ENCODE measurements around the gene SLC28A1. TPM values are rescaled to one million over a fixed set of nuclear protein-coding genes. Genes with fewer than 3 reads are reported as not detected.

Gene SLC28A1
- total and polyA plus RNA-seq, 2 experiments from 2014 or later, result 0.24 to 0.45 TPM

DNA sequence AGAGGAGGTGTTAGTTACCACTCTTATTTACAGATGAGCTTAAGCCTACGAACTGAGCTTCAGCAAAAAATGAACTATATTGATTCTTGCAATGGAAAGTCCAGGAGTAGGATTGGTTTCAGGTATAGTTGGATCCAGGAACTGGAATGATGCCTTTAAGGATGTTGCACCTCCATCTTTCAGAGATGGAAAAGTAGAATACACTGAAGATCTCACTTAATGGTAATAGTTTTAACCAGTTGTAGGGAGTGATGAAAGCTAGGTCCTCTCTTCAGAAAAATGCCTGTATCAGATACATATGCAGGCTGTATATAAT is 2.5 kb downstream of the SLC28A1 start:
- no peaks in the 10 kb centered on the region for H3K4me1 ChIP-seq (ENCODE audit: low read depth)
- no peaks in the 10 kb centered on the region for H3K9me3 ChIP-seq (ENCODE audit: low read depth)
- no peak for DNase-seq (ENCODE audit: low read depth in 1 of 2, low spot score in 1 of 2)
- no peaks in the 10 kb centered on the region for H3K36me3 ChIP-seq
- no peak overlapping the region for H3K4me3 ChIP-seq
- TF ChIP-seq, protein P1, sequence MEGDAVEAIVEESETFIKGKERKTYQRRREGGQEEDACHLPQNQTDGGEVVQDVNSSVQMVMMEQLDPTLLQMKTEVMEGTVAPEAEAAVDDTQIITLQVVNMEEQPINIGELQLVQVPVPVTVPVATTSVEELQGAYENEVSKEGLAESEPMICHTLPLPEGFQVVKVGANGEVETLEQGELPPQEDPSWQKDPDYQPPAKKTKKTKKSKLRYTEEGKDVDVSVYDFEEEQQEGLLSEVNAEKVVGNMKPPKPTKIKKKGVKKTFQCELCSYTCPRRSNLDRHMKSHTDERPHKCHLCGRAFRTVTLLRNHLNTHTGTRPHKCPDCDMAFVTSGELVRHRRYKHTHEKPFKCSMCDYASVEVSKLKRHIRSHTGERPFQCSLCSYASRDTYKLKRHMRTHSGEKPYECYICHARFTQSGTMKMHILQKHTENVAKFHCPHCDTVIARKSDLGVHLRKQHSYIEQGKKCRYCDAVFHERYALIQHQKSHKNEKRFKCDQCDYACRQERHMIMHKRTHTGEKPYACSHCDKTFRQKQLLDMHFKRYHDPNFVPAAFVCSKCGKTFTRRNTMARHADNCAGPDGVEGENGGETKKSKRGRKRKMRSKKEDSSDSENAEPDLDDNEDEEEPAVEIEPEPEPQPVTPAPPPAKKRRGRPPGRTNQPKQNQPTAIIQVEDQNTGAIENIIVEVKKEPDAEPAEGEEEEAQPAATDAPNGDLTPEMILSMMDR (IDR thresholded peaks at IDR 0.05; ENCODE audit: low read depth, low read length), result no peak
- no peaks in the 10 kb centered on the region for H3K27me3 ChIP-seq
- no peak overlapping the region for H3K27ac ChIP-seq

DNA sequence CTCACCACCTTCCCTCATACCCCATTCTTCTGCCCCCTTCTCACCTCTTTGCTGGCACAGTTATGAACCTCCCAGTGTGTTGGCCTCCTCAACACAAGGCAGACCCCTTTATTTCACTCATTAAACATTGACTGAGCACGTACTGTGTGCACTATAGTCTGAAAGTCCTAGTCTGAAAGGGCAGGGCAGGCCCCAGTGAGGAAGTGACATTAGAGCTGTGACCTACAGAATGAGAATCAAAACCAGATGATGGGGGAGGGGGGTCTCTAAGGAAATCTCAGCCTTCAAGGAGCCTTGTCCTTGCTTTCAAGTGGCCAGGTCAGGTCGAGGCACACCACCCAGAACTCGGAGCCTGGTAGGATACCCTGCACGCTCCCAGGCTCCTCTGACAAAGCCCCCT is 3.5 kb downstream of the SLC28A1 start:
- DNase-seq (ENCODE audit: low read depth in 1 of 2, low spot score in 1 of 2), result no peak
- H3K4me3 ChIP-seq, result no peak overlapping the region
- no peaks in the 10 kb centered on the region for H3K4me1 ChIP-seq (ENCODE audit: low read depth)
- TF ChIP-seq, protein P1 (IDR thresholded peaks at IDR 0.05; ENCODE audit: low read depth, low read length), result no peak
- H3K36me3 ChIP-seq, result no peaks in the 10 kb centered on the region
- H3K9me3 ChIP-seq (ENCODE audit: low read depth), result no peaks in the 10 kb centered on the region
- no peak overlapping the region for H3K27ac ChIP-seq
- no peaks in the 10 kb centered on the region for H3K27me3 ChIP-seq

DNA sequence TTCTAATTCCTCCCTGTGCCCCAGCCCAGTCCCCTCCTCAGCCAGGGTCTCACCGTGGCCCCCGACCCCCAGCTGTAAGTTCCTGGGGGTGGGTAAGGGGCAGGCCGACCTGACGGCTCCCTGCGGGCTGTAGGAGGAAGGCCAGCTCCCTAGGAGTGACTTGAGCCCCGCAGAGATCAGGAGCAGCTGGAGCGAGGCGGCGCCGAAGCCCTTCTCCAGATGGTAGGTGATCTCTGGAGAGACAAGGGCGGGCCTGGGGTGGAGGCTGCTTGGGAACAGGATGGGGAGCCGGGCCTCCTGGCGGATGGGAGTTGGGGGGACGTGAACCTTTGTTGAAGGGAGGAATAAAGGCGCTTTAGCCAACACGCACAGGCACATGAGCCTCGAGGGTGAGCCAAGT is 4.2 kb downstream of the SLC28A1 start:
- Histone ChIP-seq H3K36me3 (no peaks in the 10 kb centered on the region), H3K9me3 (ENCODE audit: low read depth) (no peaks in the 10 kb centered on the region), H3K27me3 (no peaks in the 10 kb centered on the region), H3K4me1 (ENCODE audit: low read depth) (no peaks in the 10 kb centered on the region), H3K4me3 (no peak overlapping the region), H3K27ac (no peak overlapping the region)
- no peak for DNase-seq (ENCODE audit: low read depth in 1 of 2, low spot score in 1 of 2)
- TF ChIP-seq, protein P1 (IDR thresholded peaks at IDR 0.05; ENCODE audit: low read depth, low read length), result no peak

DNA sequence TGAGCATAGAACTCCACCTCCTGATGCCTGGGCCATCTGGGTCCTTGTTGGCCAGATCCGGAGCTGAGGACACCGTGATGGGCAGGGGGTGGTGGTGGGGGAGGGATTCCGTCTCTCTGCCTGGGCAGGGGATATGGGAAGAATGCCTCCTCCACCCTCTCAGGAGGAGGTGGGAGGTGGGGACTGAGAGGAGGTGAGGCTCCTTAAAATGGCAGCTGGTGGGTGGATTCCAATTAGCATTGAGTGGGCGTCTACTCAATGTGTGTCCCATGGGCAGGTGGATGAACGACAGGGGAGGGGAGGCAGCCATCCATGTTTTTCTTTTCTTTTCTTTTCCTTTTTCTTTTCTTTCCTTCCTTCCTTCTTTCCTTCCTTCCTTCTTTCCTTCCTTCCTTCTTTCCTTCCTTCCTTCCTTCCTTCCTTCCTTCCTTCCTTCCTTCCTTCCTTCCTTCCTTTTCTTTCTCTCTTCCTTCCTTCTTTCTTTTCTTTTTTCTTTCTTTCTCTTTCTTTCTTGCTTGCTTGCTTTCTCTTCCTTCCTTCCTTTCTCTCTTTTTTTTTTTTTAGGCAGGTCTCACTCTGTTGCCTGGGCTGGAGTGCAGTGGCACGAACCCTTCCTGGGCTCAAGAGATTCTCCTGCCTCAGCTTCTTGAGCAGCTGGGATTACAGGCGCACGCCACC is 5.0 kb downstream of the SLC28A1 start:
- Histone ChIP-seq H3K4me1 (ENCODE audit: low read depth) (no peaks in the 10 kb centered on the region), H3K4me3 (no peak overlapping the region), H3K27me3 (no peaks in the 10 kb centered on the region), H3K36me3 (no peaks in the 10 kb centered on the region), H3K9me3 (ENCODE audit: low read depth) (no peaks in the 10 kb centered on the region), H3K27ac (no peak overlapping the region)
- DNase-seq (ENCODE audit: low read depth in 1 of 2, low spot score in 1 of 2), result no peak
- TF ChIP-seq, protein P1 (IDR thresholded peaks at IDR 0.05; ENCODE audit: low read depth, low read length), result no peak

DNA sequence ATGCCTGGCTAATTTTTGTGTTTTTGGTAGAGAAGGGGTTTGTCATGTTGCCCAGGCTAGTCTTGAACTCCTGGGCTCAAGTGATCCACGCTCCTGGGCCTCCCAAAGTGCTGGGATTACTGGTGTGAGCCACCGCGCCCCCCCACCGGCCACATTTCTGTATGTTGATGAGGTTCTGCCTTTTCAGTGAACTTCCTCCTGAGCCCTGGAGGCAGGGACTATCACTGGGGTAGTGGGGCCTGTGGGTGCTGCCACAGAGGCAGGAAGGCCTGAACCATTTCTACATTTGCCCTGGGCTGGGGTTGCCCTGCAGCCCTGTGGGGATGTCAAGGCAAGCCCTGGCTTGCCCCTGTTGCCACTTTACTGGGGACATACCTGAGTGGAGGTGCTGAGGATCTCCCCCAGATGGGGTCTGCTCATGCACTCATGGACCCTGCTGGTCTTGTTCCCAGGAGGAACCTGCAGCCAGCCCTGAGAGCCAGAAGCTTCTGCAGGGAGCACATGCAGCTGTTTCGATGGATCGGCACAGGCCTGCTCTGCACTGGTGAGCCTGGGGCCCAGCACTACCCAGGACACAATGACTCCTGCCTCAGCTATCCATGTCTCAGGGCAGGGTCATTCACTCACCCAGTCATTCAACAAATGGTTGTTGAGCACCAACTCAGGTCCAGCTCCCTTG is 5.7 kb downstream of the SLC28A1 start:
- Histone ChIP-seq H3K9me3 (ENCODE audit: low read depth) (no peaks in the 10 kb centered on the region), H3K27ac (no peak overlapping the region), H3K27me3 (no peaks in the 10 kb centered on the region), H3K4me1 (ENCODE audit: low read depth) (no peaks in the 10 kb centered on the region), H3K36me3 (no peaks in the 10 kb centered on the region), H3K4me3 (no peak overlapping the region)
- TF ChIP-seq, protein P1 (IDR thresholded peaks at IDR 0.05; ENCODE audit: low read depth, low read length), result no peak
- no peak for DNase-seq (ENCODE audit: low read depth in 1 of 2, low spot score in 1 of 2)

All from cardiac muscle cell (in vitro differentiated cells and primary cell).